Coronary artery (tissue), 2 donors: ENCODE data around the gene RGS14.

ENCODE experiments used
- DNase-seq: peaks from one replicate; pipeline ENCODE4 v3.0.0-alpha.2; 2017; ENCODE audit warnings: low spot score
- H3K27ac ChIP-seq, 2 donors: fragments of 200-600 bp; sonication (generic); one replicate each; pipeline ENCODE4 v1.5.1; 2016 to 2019
- H3K4me3 ChIP-seq: fragments of 200-600 bp; sonication (generic); 2 replicates; pipeline ENCODE4 v1.5.1; 2016; ENCODE audit warnings: mild to moderate bottlenecking, moderate library complexity
- TF ChIP-seq, protein P1 (sequence below): fragments of 200-600 bp; sonication (generic); IDR thresholded peaks from one replicate; pipeline ENCODE4 v1.5.1; 2019; ENCODE audit warnings: antibody characterized with exemption

The RGS14 gene

DNA sequence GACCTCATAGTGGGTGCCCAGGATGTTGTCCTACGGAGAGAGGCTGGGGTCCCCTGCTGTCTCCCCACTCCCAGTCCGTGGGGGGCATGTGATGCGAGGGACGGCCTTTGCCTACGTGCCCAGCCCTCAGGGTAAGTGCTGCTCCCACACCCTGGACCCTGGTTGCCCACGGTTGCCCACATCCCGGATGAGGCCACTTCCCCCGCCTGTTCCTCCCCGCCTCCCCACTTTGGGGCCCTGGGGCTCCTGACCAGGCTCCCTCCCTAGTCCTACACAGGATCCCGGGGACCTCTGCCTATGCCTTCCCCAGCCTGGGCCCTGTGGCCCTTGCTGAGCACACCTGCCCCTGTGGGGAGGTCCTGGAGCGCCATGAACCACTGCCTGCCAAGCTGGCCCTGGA lies 28.0 kb downstream of the RGS14 start:
- no peak overlapping the region for H3K4me3 ChIP-seq
- DNase-seq: no peak
- no peak overlapping the region for H3K27ac ChIP-seq
- TF ChIP-seq, protein P1, sequence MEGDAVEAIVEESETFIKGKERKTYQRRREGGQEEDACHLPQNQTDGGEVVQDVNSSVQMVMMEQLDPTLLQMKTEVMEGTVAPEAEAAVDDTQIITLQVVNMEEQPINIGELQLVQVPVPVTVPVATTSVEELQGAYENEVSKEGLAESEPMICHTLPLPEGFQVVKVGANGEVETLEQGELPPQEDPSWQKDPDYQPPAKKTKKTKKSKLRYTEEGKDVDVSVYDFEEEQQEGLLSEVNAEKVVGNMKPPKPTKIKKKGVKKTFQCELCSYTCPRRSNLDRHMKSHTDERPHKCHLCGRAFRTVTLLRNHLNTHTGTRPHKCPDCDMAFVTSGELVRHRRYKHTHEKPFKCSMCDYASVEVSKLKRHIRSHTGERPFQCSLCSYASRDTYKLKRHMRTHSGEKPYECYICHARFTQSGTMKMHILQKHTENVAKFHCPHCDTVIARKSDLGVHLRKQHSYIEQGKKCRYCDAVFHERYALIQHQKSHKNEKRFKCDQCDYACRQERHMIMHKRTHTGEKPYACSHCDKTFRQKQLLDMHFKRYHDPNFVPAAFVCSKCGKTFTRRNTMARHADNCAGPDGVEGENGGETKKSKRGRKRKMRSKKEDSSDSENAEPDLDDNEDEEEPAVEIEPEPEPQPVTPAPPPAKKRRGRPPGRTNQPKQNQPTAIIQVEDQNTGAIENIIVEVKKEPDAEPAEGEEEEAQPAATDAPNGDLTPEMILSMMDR: no peak

DNA sequence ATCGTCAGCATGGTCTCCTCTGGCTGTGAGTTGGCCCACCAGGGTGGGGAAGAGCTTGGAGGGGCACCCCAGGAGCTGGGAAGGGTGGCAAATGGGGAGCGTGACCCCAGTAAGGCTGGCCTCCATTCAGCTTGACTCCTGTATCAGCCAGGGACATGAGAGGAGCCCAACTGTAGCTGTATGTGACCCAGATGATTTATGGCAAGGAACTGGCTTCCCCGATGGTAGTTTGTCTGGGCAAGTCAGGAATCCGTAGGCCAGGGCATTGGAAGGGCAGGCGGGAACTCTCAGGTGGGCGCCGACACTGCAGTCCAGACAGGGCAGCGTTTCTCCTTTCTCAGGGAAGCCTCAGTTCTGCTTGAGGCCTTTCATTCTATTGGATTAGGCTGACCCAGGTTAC lies 28.8 kb downstream of the RGS14 start:
- DNase-seq: no peak
- TF ChIP-seq, protein P1: no peak
- Histone ChIP-seq H3K4me3 (no peak overlapping the region), H3K27ac (no peak overlapping the region)

DNA sequence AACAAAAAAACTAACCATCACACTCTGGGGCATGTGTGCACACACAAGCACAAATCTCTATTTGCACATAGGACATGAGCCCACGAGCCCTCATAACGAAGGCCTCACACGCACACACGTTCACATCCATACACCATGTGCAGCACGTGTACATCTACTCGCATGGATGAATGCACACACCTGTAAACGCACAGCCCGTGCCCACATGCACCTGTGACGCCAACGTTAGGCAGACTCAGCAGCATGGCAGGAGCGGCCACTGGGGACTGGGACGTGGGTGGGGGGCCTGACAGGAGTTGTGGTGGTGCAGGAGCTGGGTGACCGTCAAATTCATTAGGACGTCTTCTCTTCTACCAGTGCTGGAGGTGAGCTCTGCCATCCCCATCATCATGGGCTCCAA lies 29.7 kb downstream of the RGS14 start:
- TF ChIP-seq, protein P1: no peak
- DNase-seq: no peak
- H3K4me3 ChIP-seq: no peak overlapping the region
- no peak overlapping the region for H3K27ac ChIP-seq

DNA sequence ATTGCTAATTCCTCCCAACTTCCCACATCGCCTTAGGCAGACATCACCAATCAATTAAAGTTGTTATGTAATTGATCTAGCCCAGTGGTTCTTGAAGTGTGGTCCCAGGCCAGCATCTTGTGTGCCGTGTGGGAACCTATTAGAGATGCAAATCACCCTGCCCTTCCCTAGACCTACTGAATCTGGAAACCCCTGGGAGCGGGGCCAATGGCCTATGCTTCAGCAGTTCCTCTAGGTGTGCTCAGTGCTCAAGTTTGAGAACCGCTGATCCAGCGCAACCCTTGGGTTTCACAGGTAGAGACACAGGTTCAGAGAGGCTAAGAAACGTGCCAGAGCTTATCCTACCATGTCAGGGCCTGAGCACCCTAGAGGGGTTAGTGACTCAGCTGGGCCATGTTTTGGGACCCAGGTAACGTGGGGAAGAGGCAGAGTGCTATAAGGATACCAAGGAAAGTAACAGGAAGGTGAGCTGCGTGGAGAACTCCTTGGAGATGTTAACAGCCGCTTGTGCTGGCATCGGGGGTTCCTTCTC lies 30.9 kb downstream of the RGS14 start:
- TF ChIP-seq, protein P1: no peak
- no peak overlapping the region for H3K27ac ChIP-seq
- no peak for DNase-seq
- H3K4me3 ChIP-seq: no peak overlapping the region

DNA sequence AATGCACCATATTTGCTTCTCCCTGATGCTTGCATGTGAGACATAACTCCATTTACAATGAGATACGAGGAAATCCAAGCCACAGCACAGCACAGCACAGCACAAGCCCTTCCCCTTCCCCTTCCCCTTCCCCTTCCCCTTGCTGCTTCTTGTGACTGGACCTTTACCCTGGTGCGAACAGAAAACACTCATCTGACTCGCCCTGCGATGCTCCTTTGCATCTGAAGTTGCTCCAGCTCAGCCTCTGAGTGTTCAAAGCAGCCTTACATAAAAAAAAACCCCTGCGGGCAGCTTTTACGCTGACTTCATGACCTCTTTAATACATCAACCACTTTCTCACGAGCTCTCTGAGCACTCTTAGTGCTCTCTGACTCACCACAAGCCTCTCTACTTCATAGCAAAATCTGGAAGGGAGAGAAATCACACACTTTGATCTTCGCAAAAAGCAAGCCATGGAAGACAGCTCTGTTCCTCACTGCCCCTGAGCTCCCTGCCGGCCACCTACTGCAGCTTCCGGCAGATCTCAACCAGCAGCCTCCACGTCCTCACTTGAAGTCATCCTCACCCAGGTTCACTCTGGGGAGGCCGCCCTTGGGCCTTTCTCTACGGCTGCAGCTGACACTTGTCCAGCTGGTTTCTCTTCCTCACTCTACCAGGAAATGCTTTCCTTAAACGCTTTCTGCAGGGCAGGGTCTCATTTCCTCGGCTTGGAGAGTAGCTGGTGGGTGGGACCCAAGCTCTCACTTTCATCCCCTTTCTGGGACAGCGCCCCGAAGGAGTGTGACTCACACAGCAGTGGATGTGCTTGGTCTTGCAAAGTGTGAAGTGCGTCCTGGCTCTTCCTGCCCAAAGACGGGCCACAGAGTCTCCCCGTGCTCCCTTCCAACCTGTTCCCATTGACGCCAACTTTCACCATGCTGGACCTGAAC lies 31.8 kb downstream of the RGS14 start:
- TF ChIP-seq, protein P1: no peak
- no peak overlapping the region for H3K4me3 ChIP-seq
- DNase-seq: no peak
- peak overlapping the region in 1 of 2 donors; percentile 35 for H3K27ac ChIP-seq

DNA sequence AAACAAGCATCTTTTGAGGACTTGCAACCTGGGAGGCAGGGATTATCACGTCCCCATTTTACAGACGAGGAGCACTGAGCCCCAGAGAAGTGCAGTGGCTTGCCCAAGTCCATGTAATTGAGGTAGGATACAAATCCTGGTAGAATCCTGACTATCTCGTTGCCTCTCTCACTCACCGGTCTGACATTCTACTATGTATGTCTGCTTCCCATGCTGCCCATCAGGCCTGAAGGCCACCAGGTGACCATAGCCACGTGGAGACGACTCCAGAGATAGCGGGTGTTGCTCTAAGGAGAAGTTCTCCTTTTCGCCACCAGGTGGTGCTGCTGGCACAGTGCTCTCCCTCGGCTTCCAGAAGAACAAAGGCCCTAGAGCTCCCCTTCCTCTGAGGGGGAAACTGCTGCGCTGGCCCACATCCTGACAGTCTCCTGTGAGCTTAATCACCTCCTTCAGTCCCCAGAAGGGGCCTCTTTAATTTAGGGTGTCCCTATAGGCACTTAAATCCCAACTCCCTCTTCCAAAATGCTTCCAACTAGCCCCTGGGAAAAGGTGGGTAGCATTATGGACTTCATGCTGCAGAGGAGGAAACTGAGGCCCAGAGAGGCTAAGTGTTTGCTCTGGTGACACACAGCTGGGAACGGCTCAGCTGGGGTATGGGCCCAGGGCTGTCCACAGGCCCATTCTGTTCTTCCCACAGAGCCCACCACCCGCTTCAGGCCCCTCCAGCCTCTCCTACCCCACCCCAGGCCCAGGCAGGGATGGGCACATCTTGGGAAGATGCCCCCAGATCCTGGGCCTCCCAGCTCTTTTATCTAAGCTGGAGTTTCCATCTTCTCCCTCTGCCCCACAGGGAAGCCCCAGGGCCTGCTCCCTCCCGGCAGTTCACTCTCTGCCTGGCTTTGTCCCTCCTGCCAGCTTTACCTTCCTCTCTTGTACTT lies 32.9 kb downstream of the RGS14 start:
- no peak overlapping the region for H3K27ac ChIP-seq
- TF ChIP-seq, protein P1: peak; percentile 98
- no peak overlapping the region for H3K4me3 ChIP-seq
- no peak for DNase-seq
